ENCODE measurements around the gene ASAP3.

DNA sequence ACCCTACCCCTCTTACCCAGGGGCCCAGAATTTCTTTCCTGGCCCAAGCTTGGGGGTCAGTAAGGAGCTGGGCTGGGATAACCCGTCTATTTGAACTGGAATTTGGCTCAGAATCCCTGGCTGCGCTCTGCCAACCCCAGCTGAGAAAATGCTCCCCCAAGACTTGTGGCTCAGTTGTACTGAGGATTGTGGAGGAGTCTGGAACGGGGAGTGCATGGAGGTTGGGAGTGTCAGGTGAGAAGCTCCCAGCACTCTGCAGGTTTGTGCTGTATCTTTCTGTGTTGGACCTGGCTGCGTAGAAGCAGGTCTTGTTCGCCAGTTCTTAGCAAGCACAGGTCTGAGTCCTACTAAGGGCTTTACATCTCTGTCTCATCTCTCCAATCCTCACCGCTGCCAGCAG lies 61.0 kb downstream of the ASAP3 start:
- TF ChIP-seq, protein P1, sequence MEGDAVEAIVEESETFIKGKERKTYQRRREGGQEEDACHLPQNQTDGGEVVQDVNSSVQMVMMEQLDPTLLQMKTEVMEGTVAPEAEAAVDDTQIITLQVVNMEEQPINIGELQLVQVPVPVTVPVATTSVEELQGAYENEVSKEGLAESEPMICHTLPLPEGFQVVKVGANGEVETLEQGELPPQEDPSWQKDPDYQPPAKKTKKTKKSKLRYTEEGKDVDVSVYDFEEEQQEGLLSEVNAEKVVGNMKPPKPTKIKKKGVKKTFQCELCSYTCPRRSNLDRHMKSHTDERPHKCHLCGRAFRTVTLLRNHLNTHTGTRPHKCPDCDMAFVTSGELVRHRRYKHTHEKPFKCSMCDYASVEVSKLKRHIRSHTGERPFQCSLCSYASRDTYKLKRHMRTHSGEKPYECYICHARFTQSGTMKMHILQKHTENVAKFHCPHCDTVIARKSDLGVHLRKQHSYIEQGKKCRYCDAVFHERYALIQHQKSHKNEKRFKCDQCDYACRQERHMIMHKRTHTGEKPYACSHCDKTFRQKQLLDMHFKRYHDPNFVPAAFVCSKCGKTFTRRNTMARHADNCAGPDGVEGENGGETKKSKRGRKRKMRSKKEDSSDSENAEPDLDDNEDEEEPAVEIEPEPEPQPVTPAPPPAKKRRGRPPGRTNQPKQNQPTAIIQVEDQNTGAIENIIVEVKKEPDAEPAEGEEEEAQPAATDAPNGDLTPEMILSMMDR (conservative IDR thresholded peaks at IDR 0.05; ENCODE audit: low read length) = no peak
- TF ChIP-seq EZH2phosphoT487 (IDR thresholded peaks at IDR 0.05; ENCODE audit: borderline replicate concordance) = no peak
